Thoracic aorta (tissue), 2 donors: ENCODE data around the gene PLEKHA8. TPM values are rescaled to one million over a fixed set of nuclear protein-coding genes. Genes with fewer than 3 reads are reported as not detected.
"Not testable (repeated sequence)": the region's sequence is repeated elsewhere in the genome, so short reads cannot be mapped to it uniquely, and the experiment has no call there.

ENCODE experiments used
- ATAC-seq: fragments of 150-250 bp; one replicate; pipeline ENCODE4 v1.8.0; 2017; ENCODE audit warnings: low read depth; ENCODE audit not compliant: insufficient number of reproducible peaks, low FRiP score
- DNase-seq: peaks from one replicate; pipeline ENCODE4 v3.0.0-alpha.2; 2020; ENCODE audit warnings: low spot score
- H3K27ac ChIP-seq, 2 donors: fragments of 200-600 bp; sonication (generic); 1 replicate in 1 of 2; 2 replicates in 1 of 2; pipeline ENCODE4 v1.5.1; 2016; ENCODE audit warnings: mild to moderate bottlenecking in 2 of 2, moderate library complexity in 2 of 2
- H3K27me3 ChIP-seq: fragments of 200-600 bp; sonication (generic); replicated peaks from 2 replicates; pipeline ENCODE4 v1.6.0; 2016; ENCODE audit warnings: mild to moderate bottlenecking; ENCODE audit not compliant: insufficient read depth
- H3K36me3 ChIP-seq: fragments of 200-600 bp; sonication (generic); one replicate; pipeline ENCODE4 v1.5.1; 2016
- H3K4me1 ChIP-seq, 2 donors: fragments of 200-600 bp; sonication (generic); 1 replicate in 1 of 2; 2 replicates in 1 of 2; pipeline versions ENCODE4 v1.5.1 to v1.6.0; 2016; ENCODE audit warnings: low read depth in 2 of 2, mild to moderate bottlenecking in 1 of 2; ENCODE audit not compliant: control insufficient read depth in 1 of 2
- H3K4me3 ChIP-seq: fragments of 200-600 bp; sonication (generic); 2 replicates; pipeline ENCODE4 v1.5.1; 2016; ENCODE audit warnings: mild to moderate bottlenecking
- H3K9me3 ChIP-seq: fragments of 200-600 bp; sonication (generic); 2 replicates; pipeline ENCODE4 v1.5.1; 2016
- total RNA-seq, 2 donors: library from RNA; depleted of rRNA; stranded (reverse); fragments of >200 nt; gene quantifications; one replicate each; pipeline versions ENCODE4 v1.1.0 to v1.2.3, GENCODE V29; 2016
- TF ChIP-seq, protein P1 (sequence below): fragments of 200-600 bp; sonication (generic); IDR thresholded peaks from one replicate; pipeline ENCODE4 v1.5.1; 2019; ENCODE audit warnings: antibody characterized with exemption

PLEKHA8 gene
- total RNA-seq, 2 donors from 2014 or later = 6.6 to 10.0 TPM

DNA sequence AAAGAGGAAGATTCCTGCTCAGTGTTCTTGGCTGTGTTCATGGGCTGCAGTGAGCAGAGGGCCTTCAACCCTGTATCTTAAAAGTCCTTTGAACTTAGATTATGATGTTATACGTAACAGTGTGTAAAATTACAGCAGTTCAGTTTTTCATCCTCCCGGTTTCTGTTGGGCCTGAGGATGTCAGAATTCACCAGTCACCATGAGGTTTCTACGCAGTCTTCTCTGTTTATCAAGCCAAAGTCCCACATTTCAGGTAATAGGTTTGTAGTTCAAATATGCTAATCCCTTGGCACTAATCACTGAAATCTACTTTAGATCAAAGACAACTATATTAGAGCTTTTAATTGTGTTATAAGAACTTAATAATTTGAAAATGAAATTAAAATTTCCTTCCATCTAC, 24.9 kb downstream of the PLEKHA8 start:
- Histone ChIP-seq H3K9me3 (no peaks in the 10 kb centered on the region), H3K27ac (no peak overlapping the region), H3K27me3 (no peaks in the 10 kb centered on the region), H3K36me3 (no peaks in the 10 kb centered on the region), H3K4me1 (no peaks in the 10 kb centered on the region), H3K4me3 (no peak overlapping the region)
- ATAC-seq (no peak), DNase-seq (no peak)
- TF ChIP-seq, protein P1, sequence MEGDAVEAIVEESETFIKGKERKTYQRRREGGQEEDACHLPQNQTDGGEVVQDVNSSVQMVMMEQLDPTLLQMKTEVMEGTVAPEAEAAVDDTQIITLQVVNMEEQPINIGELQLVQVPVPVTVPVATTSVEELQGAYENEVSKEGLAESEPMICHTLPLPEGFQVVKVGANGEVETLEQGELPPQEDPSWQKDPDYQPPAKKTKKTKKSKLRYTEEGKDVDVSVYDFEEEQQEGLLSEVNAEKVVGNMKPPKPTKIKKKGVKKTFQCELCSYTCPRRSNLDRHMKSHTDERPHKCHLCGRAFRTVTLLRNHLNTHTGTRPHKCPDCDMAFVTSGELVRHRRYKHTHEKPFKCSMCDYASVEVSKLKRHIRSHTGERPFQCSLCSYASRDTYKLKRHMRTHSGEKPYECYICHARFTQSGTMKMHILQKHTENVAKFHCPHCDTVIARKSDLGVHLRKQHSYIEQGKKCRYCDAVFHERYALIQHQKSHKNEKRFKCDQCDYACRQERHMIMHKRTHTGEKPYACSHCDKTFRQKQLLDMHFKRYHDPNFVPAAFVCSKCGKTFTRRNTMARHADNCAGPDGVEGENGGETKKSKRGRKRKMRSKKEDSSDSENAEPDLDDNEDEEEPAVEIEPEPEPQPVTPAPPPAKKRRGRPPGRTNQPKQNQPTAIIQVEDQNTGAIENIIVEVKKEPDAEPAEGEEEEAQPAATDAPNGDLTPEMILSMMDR = no peak

- DNase-seq = no peak
- no peaks in the 10 kb centered on the region for H3K36me3 ChIP-seq
- H3K27me3 ChIP-seq = no peaks in the 10 kb centered on the region
- H3K4me1 ChIP-seq = peaks cover 0 to 7% of the 10 kb centered on the region in 2 donors
- ATAC-seq = no peak
- H3K27ac ChIP-seq = no peak overlapping the region
- H3K9me3 ChIP-seq = no peaks in the 10 kb centered on the region
- TF ChIP-seq, protein P1 = no peak
- H3K4me3 ChIP-seq = no peak overlapping the region
These were observed 29.5 kb downstream of the PLEKHA8 start for GRCh38 chr7:30057741-30058140.

- H3K27ac ChIP-seq, H3K9me3 ChIP-seq, H3K36me3 ChIP-seq, H3K4me3 ChIP-seq, ATAC-seq, DNase-seq, H3K4me1 ChIP-seq, H3K27me3 ChIP-seq: not testable (repeated sequence)
- TF ChIP-seq, protein P1 = peak; percentile 64
These were observed 33.6 kb downstream of the PLEKHA8 start for GRCh38 chr7:30061786-30062185.

DNA sequence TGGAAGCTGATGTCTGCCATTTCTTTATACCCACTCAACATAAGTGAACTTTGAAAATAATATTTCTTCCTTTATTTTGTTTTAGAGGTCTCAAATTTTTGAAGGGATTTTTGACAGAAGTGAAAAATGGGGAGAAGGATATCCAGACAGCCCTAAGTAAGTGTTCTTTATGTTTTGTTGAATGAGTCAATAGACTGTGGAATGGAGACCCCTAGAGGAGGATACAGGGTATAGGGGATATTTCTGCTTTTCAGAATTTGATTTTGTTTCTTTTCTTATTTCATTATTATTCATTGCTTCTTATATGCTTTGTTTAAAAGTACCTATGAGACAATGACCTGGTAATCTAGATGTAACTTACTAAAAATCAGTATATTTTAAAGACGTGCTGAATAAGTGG, 34.4 kb downstream of the PLEKHA8 start:
- TF ChIP-seq, protein P1 = peak; percentile 51
- no peaks in the 10 kb centered on the region for H3K27me3 ChIP-seq
- H3K36me3 ChIP-seq = peaks cover 2% of the 10 kb centered on the region
- no peaks in the 10 kb centered on the region for H3K9me3 ChIP-seq
- H3K4me3 ChIP-seq = no peak overlapping the region
- H3K4me1 ChIP-seq = peaks cover 0 to 9% of the 10 kb centered on the region in 2 donors
- DNase-seq = no peak
- no peak overlapping the region for H3K27ac ChIP-seq
- no peak for ATAC-seq

- Histone ChIP-seq H3K4me3 (no peak overlapping the region), H3K4me1 (peaks cover 5 to 30% of the 10 kb centered on the region in 2 donors), H3K27me3 (no peaks in the 10 kb centered on the region), H3K27ac (no peak overlapping the region), H3K9me3 (no peaks in the 10 kb centered on the region), H3K36me3 (peaks cover 2% of the 10 kb centered on the region)
- TF ChIP-seq, protein P1 = no peak
- DNase-seq = no peak
- ATAC-seq = no peak
These were observed 37.5 kb downstream of the PLEKHA8 start for GRCh38 chr7:30065746-30066145.
